B cell (primary cell): ENCODE measurements around the gene CALD1.

Experiments
- EZH2 ChIP-seq: IDR thresholded peaks from 2 replicates; pipeline ENCODE4 v1.6.1; 2012; ENCODE audit warnings: borderline replicate concordance, low read depth, mild to moderate bottlenecking, moderate library complexity, low read length; ENCODE audit not compliant: insufficient read depth, poor library complexity, severe bottlenecking
- TF ChIP-seq, protein P1 (sequence below): fragments of 200-600 bp; IDR thresholded peaks from one replicate; pipeline ENCODE4 v1.8.0; 2022; ENCODE audit warnings: antibody characterized with exemption, mild to moderate bottlenecking

DNA sequence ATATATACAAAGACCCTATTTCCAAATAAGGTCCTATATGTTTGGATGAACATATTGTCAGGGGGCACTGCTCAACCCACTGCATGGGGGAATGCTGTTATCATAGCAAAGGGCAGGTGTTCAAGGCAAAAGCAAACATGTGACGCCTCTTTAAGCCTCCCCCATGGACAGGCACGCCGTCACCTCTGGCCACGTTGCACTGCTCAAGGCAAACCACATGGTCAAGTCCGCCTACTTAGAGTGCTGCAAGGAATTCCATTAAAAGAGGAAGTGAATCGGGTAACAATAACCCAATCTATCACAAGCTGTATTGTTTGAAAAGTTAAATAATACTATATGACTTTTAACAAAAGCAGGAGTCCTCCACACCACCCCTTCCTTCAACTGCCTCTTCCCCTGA, 8.8 kb upstream of the CALD1 start:
- TF ChIP-seq, protein P1, sequence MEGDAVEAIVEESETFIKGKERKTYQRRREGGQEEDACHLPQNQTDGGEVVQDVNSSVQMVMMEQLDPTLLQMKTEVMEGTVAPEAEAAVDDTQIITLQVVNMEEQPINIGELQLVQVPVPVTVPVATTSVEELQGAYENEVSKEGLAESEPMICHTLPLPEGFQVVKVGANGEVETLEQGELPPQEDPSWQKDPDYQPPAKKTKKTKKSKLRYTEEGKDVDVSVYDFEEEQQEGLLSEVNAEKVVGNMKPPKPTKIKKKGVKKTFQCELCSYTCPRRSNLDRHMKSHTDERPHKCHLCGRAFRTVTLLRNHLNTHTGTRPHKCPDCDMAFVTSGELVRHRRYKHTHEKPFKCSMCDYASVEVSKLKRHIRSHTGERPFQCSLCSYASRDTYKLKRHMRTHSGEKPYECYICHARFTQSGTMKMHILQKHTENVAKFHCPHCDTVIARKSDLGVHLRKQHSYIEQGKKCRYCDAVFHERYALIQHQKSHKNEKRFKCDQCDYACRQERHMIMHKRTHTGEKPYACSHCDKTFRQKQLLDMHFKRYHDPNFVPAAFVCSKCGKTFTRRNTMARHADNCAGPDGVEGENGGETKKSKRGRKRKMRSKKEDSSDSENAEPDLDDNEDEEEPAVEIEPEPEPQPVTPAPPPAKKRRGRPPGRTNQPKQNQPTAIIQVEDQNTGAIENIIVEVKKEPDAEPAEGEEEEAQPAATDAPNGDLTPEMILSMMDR = no peak
- TF ChIP-seq EZH2 = no peak
